Osteoblast (primary cell): ENCODE results near the gene VMO1. TPM values are rescaled to one million over a fixed set of nuclear protein-coding genes. Genes with fewer than 3 reads are reported as not detected.
"Not testable (repeated sequence)": the region's sequence is repeated elsewhere in the genome, so short reads cannot be mapped to it uniquely, and the experiment has no call there.

Experiments used
- DNase-seq: peaks from one replicate; pipeline ENCODE4 v3.0.0; 2011; ENCODE audit warnings: low spot score, mixed read lengths; ENCODE audit not compliant: insufficient read length; ENCODE audit errors: missing footprints
- H2AFZ ChIP-seq: 2 replicates; pipeline ENCODE4 v1.6.0; 2011; ENCODE audit warnings: mild to moderate bottlenecking, low read length
- H3K27ac ChIP-seq: 2 replicates; pipeline ENCODE4 v1.5.1; 2011; ENCODE audit warnings: mild to moderate bottlenecking, low read depth, low read length, moderate library complexity
- H3K27me3 ChIP-seq: 2 replicates; pipeline ENCODE4 v1.6.0; 2012; ENCODE audit warnings: mild to moderate bottlenecking, control low read depth, inconsistent platforms, low read length, moderate library complexity; ENCODE audit not compliant: insufficient read depth
- H3K36me3 ChIP-seq: 2 replicates; pipeline ENCODE4 v1.5.1; 2011; ENCODE audit warnings: mild to moderate bottlenecking, low read length, control low read depth, moderate library complexity; ENCODE audit not compliant: insufficient read depth
- H3K4me1 ChIP-seq: 2 replicates; pipeline ENCODE4 v1.5.1; 2011; ENCODE audit warnings: mild to moderate bottlenecking, low read length, control low read depth, moderate library complexity; ENCODE audit not compliant: insufficient read depth
- H3K4me2 ChIP-seq: 2 replicates; pipeline ENCODE4 v1.6.0; 2011; ENCODE audit warnings: mild to moderate bottlenecking, low read length; ENCODE audit not compliant: insufficient read depth
- H3K4me3 ChIP-seq: fragments of 200-600 bp; sonication (generic); 3 replicates; pipeline ENCODE4 v1.5.1; 2012; ENCODE audit warnings: mild to moderate bottlenecking, low read length, inconsistent platforms; ENCODE audit not compliant: insufficient read depth
- H3K79me2 ChIP-seq: 2 replicates; pipeline ENCODE4 v1.6.0; 2012; ENCODE audit warnings: mild to moderate bottlenecking, low read length, control low read depth, inconsistent platforms; ENCODE audit not compliant: insufficient read depth
- H3K9me3 ChIP-seq: 2 replicates; pipeline ENCODE4 v1.5.1; 2011; ENCODE audit warnings: low read depth, low read length, control low read depth
- H4K20me1 ChIP-seq: 2 replicates; pipeline ENCODE4 v1.6.0; 2012; ENCODE audit warnings: mild to moderate bottlenecking, low read length, control low read depth; ENCODE audit not compliant: insufficient read depth
- CTCF ChIP-seq: IDR thresholded peaks from 2 replicates; pipeline ENCODE4 v1.5.1; 2011; ENCODE audit warnings: mild to moderate bottlenecking, low read depth, low read length, moderate library complexity; ENCODE audit errors: extremely low read depth
- total RNA-seq: library from RNA; depleted of rRNA; stranded (reverse); fragments of >200 nt; gene quantifications from 2 replicates; pipeline ENCODE4 v1.2.3, GENCODE V29; 2012

Gene VMO1, protein sequence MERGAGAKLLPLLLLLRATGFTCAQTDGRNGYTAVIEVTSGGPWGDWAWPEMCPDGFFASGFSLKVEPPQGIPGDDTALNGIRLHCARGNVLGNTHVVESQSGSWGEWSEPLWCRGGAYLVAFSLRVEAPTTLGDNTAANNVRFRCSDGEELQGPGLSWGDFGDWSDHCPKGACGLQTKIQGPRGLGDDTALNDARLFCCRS
- total RNA-seq: 0.29 TPM in 1 of 2 replicates, not detected in the other

DNA sequence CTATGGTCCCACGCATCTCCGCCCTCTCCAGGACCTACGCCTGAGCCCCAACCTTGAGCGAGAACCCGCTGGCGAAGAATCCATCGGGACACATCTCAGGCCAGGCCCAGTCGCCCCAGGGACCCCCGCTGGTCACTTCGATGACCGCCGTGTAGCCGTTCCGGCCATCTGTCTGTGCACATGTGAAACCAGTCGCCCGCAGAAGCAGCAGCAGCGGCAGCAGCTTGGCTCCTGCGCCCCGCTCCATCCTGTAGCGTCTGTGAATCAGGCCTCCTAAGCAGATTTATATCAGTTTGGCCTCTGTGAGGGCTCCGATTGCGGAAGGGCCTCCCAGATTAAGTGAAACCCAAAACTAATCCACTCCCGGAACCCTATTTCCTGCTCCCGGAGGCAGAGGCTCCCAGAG is at the start of gene VMO1:
Gene VMO1 (minus strand): TSS at position 259 of the 406 bp plus-strand sequence. CDS start 12 bp downstream, at position 247.
- DNase-seq: peak; percentile 93

DNA sequence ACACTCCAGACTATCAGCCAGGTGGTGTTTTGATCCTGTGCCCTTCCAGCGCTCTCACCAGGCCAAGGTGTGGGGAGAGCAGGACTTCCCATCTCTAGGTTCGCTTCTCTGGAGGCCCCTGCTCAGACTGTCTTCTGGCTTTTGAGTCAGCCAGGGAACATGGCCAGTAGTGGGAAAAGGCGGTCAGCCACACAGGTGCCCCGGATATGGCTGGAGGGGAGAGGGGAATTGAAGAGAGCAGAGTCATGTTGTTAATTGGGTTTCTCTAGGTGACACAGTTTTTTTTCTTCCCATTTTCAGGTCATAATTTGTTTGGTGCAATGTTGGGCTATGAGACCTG is 48.5 kb upstream of the VMO1 start:
- TF ChIP-seq CTCF: no peak
- Histone ChIP-seq H3K9me3 (no peaks in the 10 kb centered on the region), H3K27ac (no peak overlapping the region), H3K79me2 (peaks cover 62% of the 10 kb centered on the region), H3K27me3 (no peaks in the 10 kb centered on the region), H4K20me1 (peaks cover 42% of the 10 kb centered on the region), H3K4me3 (peak overlapping the region; percentile 93), H3K36me3 (peaks cover 2% of the 10 kb centered on the region), H3K4me2 (peak overlapping the region; percentile 100), H3K4me1 (peaks cover 11% of the 10 kb centered on the region), H2AFZ (no peak overlapping the region)
- DNase-seq: peak; percentile 62

More for the DNA sequence above, at the start of gene VMO1:
- no peaks in the 10 kb centered on the region for H3K79me2 ChIP-seq
- H3K9me3 ChIP-seq: no peaks in the 10 kb centered on the region
- H4K20me1 ChIP-seq: no peaks in the 10 kb centered on the region
- H3K4me3 ChIP-seq: peak within 1 kb of the TSS; percentile 64
- peaks cover 30% of the 10 kb centered on the region for H3K4me1 ChIP-seq
- peak within 1 kb of the TSS; percentile 77 for H3K4me2 ChIP-seq
- H3K36me3 ChIP-seq: no peaks in the 10 kb centered on the region
- peak within 1 kb of the TSS; percentile 78 for H2AFZ ChIP-seq
- no peak within 1 kb of the TSS for H3K27ac ChIP-seq
- TF ChIP-seq CTCF: no peak
- H3K27me3 ChIP-seq: peaks cover 31% of the 10 kb centered on the region

DNA sequence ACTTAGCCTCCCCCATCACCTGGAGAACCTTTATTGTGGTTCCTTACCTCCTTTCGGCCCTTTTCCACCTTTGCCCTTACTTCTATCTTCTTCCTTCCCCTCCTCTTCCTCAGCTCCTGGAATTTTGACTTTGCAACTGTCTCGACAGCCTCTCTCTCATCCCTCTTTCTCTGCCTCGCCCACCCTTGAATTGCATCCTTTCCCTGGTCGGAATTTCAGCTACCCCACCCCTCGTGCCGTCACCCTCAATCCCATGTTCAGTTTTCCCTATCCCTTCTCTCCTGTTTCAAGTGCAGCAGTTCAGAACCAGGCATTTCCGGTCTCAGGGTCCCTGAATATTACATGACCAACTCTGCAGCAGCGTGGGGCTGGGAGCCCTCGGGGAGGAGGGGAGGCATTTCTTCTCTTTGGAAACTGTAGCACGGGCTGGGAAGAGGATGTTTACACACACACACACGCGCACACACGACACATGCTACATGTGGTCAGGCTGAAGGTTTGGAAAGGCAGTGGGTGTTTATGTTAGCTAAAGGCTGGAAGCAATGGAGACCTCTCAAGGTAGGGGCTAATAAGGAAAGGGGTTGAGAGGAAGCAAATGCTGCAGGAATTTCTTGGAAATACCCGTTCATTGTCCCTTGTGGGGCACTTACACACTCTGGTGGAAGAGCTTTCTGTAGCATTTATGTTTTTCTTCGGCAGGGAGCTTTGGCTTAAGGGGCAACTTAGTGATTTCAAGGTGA is 47.9 kb upstream of the VMO1 start:
- Histone ChIP-seq H2AFZ (peak overlapping the region; percentile 87), H3K9me3 (no peaks in the 10 kb centered on the region), H3K36me3 (peaks cover 2% of the 10 kb centered on the region), H3K27me3 (no peaks in the 10 kb centered on the region), H3K79me2 (peaks cover 56% of the 10 kb centered on the region), H3K27ac (peak overlapping the region; percentile 85), H3K4me2 (peak overlapping the region; percentile 100), H4K20me1 (peaks cover 37% of the 10 kb centered on the region), H3K4me3 (peak overlapping the region; percentile 93), H3K4me1 (peaks cover 11% of the 10 kb centered on the region)
- peak; percentile 81 for DNase-seq
- TF ChIP-seq CTCF: no peak

- H4K20me1 ChIP-seq: peaks cover 32% of the 10 kb centered on the region
- H3K79me2 ChIP-seq: peaks cover 51% of the 10 kb centered on the region
Observed at GRCh38 chr17:4833178-4833940, 47.2 kb upstream of the VMO1 start, which contains the start of gene MINK1. Gene MINK1, plus strand, starts transcription at chr17:4833340. Its CDS starts 244 bp downstream, at chr17:4833584.

GRCh38 chr17:4832829-4833177 is 46.6 kb upstream of the VMO1 start:
- peak overlapping the region; percentile 85 for H3K27ac ChIP-seq
- H4K20me1 ChIP-seq: peaks cover 27% of the 10 kb centered on the region
- peak overlapping the region; percentile 86 for H2AFZ ChIP-seq
- not testable (repeated sequence) for H3K36me3 ChIP-seq, H3K27me3 ChIP-seq, DNase-seq, H3K9me3 ChIP-seq
- peak overlapping the region; percentile 93 for H3K4me3 ChIP-seq
- peak overlapping the region; percentile 100 for H3K4me2 ChIP-seq
- peaks cover 11% of the 10 kb centered on the region for H3K4me1 ChIP-seq
- peaks cover 45% of the 10 kb centered on the region for H3K79me2 ChIP-seq

More at GRCh38 chr17:4833178-4833940, 47.2 kb upstream of the VMO1 start, which contains the start of gene MINK1:
- peak; percentile 99 for DNase-seq
- H2AFZ ChIP-seq: peak within 1 kb of the TSS; percentile 87
- peaks cover 11% of the 10 kb centered on the region for H3K4me1 ChIP-seq
- peaks cover 2% of the 10 kb centered on the region for H3K36me3 ChIP-seq
- peak within 1 kb of the TSS; percentile 93 for H3K4me3 ChIP-seq
- H3K9me3 ChIP-seq: no peaks in the 10 kb centered on the region
- H3K27me3 ChIP-seq: no peaks in the 10 kb centered on the region
- no peak for TF ChIP-seq CTCF
- H3K4me2 ChIP-seq: peak within 1 kb of the TSS; percentile 100
- peak within 1 kb of the TSS; percentile 85 for H3K27ac ChIP-seq
